ENCODE measurements around the gene ANAPC13.

GRCh38 chr3:134516905-134517304 is 31.1 kb upstream of the ANAPC13 start:
- TF ChIP-seq CTCF (IDR thresholded peaks at IDR 0.05 in 8 of 11, conservative IDR thresholded peaks at IDR 0.05 in 3 of 11): no peak
- TF ChIP-seq POLR2A (IDR thresholded peaks at IDR 0.05): no peak
- no peak for TF ChIP-seq POLR2AphosphoS5 (IDR thresholded peaks at IDR 0.05)
